KOPT-K1 (cell line): ENCODE results near the gene DIAPH2.

Experiments
- H3K27ac ChIP-seq: fragments of 200-600 bp; sonication (generic); 2 replicates; pipeline ENCODE4 v1.5.1; 2016; ENCODE audit warnings: antibody characterized with exemption, mild to moderate bottlenecking, low read depth, low read length; ENCODE audit not compliant: poor library complexity, severe bottlenecking
- H3K36me3 ChIP-seq: fragments of 200-600 bp; sonication (generic); 2 replicates; pipeline ENCODE4 v1.5.1; 2017; ENCODE audit warnings: antibody characterized with exemption, mild to moderate bottlenecking, low read length, moderate library complexity; ENCODE audit not compliant: insufficient read depth
- H3K9me3 ChIP-seq: fragments of 200-600 bp; sonication (generic); 2 replicates; pipeline ENCODE4 v1.5.1; 2017; ENCODE audit warnings: antibody characterized with exemption, low read length, mild to moderate bottlenecking; ENCODE audit not compliant: insufficient read depth, poor library complexity, severe bottlenecking

DIAPH2 gene

GRCh38 chrX:97000682-97001368 lies 316.2 kb downstream of the DIAPH2 start:
- H3K9me3 ChIP-seq, result no peaks in the 10 kb centered on the region
- no peak overlapping the region for H3K27ac ChIP-seq
- H3K36me3 ChIP-seq, result no peaks in the 10 kb centered on the region

- Histone ChIP-seq H3K36me3 (no peaks in the 10 kb centered on the region), H3K9me3 (no peaks in the 10 kb centered on the region), H3K27ac (no peak overlapping the region)
These were observed 321.5 kb downstream of the DIAPH2 start for GRCh38 chrX:97006167-97006566.

GRCh38 chrX:97009391-97009790 lies 324.7 kb downstream of the DIAPH2 start:
- no peaks in the 10 kb centered on the region for H3K36me3 ChIP-seq
- H3K9me3 ChIP-seq, result no peaks in the 10 kb centered on the region
- H3K27ac ChIP-seq, result no peak overlapping the region

GRCh38 chrX:97011540-97011939 lies 326.9 kb downstream of the DIAPH2 start:
- no peaks in the 10 kb centered on the region for H3K9me3 ChIP-seq
- H3K36me3 ChIP-seq, result no peaks in the 10 kb centered on the region
- no peak overlapping the region for H3K27ac ChIP-seq

GRCh38 chrX:97016106-97016505 lies 331.5 kb downstream of the DIAPH2 start:
- Histone ChIP-seq H3K36me3 (no peaks in the 10 kb centered on the region), H3K27ac (no peak overlapping the region), H3K9me3 (no peaks in the 10 kb centered on the region)

GRCh38 chrX:97021680-97022079 lies 337.0 kb downstream of the DIAPH2 start:
- no peaks in the 10 kb centered on the region for H3K36me3 ChIP-seq
- no peak overlapping the region for H3K27ac ChIP-seq

GRCh38 chrX:97026406-97026805 lies 341.8 kb downstream of the DIAPH2 start:
- Histone ChIP-seq H3K9me3 (no peaks in the 10 kb centered on the region), H3K27ac (no peak overlapping the region), H3K36me3 (no peaks in the 10 kb centered on the region)

More at GRCh38 chrX:97021680-97022079, 337.0 kb downstream of the DIAPH2 start:
- H3K9me3 ChIP-seq, result no peaks in the 10 kb centered on the region

GRCh38 chrX:97027384-97027922 lies 342.8 kb downstream of the DIAPH2 start:
- Histone ChIP-seq H3K9me3 (no peaks in the 10 kb centered on the region), H3K36me3 (no peaks in the 10 kb centered on the region), H3K27ac (no peak overlapping the region)

- Histone ChIP-seq H3K9me3 (no peaks in the 10 kb centered on the region), H3K27ac (no peak overlapping the region), H3K36me3 (no peaks in the 10 kb centered on the region)
These were observed 345.8 kb downstream of the DIAPH2 start for GRCh38 chrX:97030463-97030862.

GRCh38 chrX:97030947-97031346 lies 346.3 kb downstream of the DIAPH2 start:
- Histone ChIP-seq H3K9me3 (no peaks in the 10 kb centered on the region), H3K36me3 (no peaks in the 10 kb centered on the region), H3K27ac (no peak overlapping the region)

- H3K9me3 ChIP-seq, result no peaks in the 10 kb centered on the region
- H3K36me3 ChIP-seq, result no peaks in the 10 kb centered on the region
- H3K27ac ChIP-seq, result no peak overlapping the region
These were observed 354.9 kb downstream of the DIAPH2 start for GRCh38 chrX:97039363-97040029.

- no peaks in the 10 kb centered on the region for H3K9me3 ChIP-seq
- H3K36me3 ChIP-seq, result no peaks in the 10 kb centered on the region
- no peak overlapping the region for H3K27ac ChIP-seq
These were observed 360.8 kb downstream of the DIAPH2 start for GRCh38 chrX:97045470-97045869.

- H3K27ac ChIP-seq, result no peak overlapping the region
- no peaks in the 10 kb centered on the region for H3K36me3 ChIP-seq
- H3K9me3 ChIP-seq, result no peaks in the 10 kb centered on the region
These were observed 362.2 kb downstream of the DIAPH2 start for GRCh38 chrX:97046867-97047266.

GRCh38 chrX:97050392-97050791 lies 365.8 kb downstream of the DIAPH2 start:
- no peaks in the 10 kb centered on the region for H3K9me3 ChIP-seq
- no peaks in the 10 kb centered on the region for H3K36me3 ChIP-seq
- no peak overlapping the region for H3K27ac ChIP-seq

GRCh38 chrX:97057349-97057909 lies 372.8 kb downstream of the DIAPH2 start:
- Histone ChIP-seq H3K27ac (no peak overlapping the region), H3K9me3 (no peaks in the 10 kb centered on the region)

More at GRCh38 chrX:97057349-97057909, 372.8 kb downstream of the DIAPH2 start:
- H3K36me3 ChIP-seq, result no peaks in the 10 kb centered on the region
